IMR-90 (cell line): ENCODE data around the gene NOL4L.

ENCODE experiments used
- BHLHE40 ChIP-seq: fragments of 150-350 bp; IDR thresholded peaks from 2 replicates; pipeline ENCODE4 v1.6.1; 2016; ENCODE audit warnings: mild to moderate bottlenecking, low read depth, low read length
- CEBPB ChIP-seq: IDR thresholded peaks from 2 replicates; pipeline ENCODE4 v1.6.1; 2012; ENCODE audit warnings: low read depth, low read length, improper control_type of control experiment
- CTCF ChIP-seq: conservative IDR thresholded peaks from 2 replicates; pipeline ENCODE4 v1.5.1; 2012; ENCODE audit warnings: mild to moderate bottlenecking, low read depth, low read length, improper control_type of control experiment
- MXI1 ChIP-seq: IDR thresholded peaks from 2 replicates; pipeline ENCODE4 v1.6.1; 2012; ENCODE audit warnings: low read depth, mild to moderate bottlenecking, low read length, moderate library complexity, borderline replicate concordance
- POLR2A ChIP-seq: IDR thresholded peaks from 2 replicates; pipeline ENCODE4 v1.6.1; 2012; ENCODE audit warnings: mild to moderate bottlenecking, low read depth, low read length
- RAD21 ChIP-seq: IDR thresholded peaks from 2 replicates; pipeline ENCODE4 v1.6.1; 2012; ENCODE audit warnings: low read length, improper control_type of control experiment
- RCOR1 ChIP-seq: IDR thresholded peaks from 2 replicates; pipeline ENCODE4 v1.6.1; 2012; ENCODE audit warnings: mild to moderate bottlenecking, low read length, improper control_type of control experiment; ENCODE audit not compliant: insufficient replicate concordance
- RFX5 ChIP-seq: IDR thresholded peaks from 2 replicates; pipeline ENCODE4 v1.8.0; 2012; ENCODE audit warnings: low read depth, mild to moderate bottlenecking, low read length, moderate library complexity

DNA sequence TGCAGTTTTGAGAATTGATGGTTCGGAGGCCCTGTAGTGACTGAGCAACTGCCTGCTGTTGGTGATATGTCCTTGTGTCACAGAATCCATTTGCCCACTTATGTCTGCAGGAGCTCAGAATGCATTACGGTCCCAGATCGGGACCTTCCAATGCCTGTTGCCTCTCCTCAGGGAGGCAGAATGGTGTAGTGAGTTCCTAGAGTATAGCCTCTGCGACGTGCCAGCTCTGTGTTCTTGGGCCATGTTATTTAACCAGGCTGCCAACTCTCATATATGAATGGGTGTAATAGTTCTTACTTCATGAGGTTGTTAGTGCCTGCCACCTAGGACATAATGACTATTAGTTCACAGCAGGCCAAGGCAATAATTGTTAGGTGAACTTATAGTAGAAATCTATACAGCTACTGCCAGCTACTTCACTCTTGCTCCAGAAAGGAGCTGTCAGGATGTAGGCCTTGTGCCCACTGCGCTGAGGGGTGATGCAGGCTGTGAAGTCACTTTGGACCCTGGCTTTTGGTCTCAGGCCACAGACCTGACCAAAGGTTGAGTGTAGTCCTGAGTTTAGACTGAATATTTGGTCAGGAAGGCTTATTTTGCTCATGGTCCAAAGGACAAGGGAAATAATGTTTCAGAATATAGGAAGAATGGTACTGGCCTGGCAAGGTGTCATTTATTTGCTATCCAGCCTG lies 144.9 kb downstream of the NOL4L start:
- TF ChIP-seq CEBPB (no peak), CTCF (no peak), POLR2A (no peak), RCOR1 (no peak), BHLHE40 (no peak), RFX5 (no peak), RAD21 (no peak), MXI1 (no peak)
